HG03103 (cell line): Measurements from ENCODE around the gene CLTB.
"Not testable (repeated sequence)": the region's sequence is repeated elsewhere in the genome, so short reads cannot be mapped to it uniquely, and the experiment has no call there.

ENCODE experiments used
- ATAC-seq: cut with Tn5 transposase; IDR thresholded peaks from one replicate; pipeline ENCODE4 v1.9.1; 2021; ENCODE audit warnings: low read depth; ENCODE audit not compliant: unreplicated experiment

The CLTB gene, protein sequence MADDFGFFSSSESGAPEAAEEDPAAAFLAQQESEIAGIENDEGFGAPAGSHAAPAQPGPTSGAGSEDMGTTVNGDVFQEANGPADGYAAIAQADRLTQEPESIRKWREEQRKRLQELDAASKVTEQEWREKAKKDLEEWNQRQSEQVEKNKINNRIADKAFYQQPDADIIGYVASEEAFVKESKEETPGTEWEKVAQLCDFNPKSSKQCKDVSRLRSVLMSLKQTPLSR

DNA sequence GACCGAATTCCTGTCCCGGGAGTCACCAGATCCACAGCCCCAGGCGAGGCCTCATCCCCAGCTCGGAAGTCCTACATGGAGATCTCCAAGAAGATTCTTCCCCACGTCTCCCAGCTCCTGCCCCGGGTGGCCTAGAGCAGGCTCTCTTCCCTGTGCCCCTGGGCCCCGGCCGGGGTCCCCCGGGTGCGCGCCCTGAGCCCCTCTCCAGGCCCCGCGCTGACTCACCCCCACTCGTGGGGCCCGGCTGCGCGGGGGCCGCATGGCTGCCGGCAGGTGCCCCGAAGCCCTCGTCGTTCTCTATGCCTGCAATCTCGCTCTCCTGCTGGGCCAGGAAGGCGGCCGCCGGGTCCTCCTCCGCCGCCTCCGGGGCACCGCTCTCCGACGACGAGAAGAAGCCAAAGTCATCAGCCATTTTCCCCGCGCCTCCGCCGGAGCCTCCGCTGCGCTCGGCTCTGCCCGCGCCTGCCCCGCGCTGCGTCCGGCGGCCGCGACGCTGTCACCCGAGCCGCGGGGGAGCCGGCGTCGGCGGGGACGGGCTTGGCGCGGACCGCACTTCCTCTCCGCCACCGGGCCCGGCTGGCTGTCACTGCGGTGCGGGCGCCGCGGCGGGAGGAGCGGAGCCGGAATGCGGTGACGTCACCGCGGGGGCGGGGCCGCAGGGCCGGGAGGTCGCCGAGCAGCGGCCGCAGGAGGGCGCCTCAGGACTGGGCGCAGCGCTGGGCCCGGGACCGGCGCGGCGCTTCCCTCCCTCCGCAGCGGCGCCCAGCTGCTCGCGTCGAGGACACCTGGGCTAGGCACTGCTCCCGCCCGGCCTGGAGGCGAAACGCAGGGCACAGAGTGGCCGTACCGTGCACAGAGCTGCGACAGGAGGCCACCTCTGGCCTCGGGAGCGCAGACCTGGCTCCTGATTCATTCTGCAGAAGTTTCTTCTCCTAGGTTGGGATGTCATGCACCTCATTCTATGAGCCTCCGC, at the start of gene CLTB:
TSS of gene CLTB (minus strand) at position 588 of the 973 bp plus-strand sequence. CDS start at position 412, 176 bp downstream.
- ATAC-seq = peak; percentile 94

DNA sequence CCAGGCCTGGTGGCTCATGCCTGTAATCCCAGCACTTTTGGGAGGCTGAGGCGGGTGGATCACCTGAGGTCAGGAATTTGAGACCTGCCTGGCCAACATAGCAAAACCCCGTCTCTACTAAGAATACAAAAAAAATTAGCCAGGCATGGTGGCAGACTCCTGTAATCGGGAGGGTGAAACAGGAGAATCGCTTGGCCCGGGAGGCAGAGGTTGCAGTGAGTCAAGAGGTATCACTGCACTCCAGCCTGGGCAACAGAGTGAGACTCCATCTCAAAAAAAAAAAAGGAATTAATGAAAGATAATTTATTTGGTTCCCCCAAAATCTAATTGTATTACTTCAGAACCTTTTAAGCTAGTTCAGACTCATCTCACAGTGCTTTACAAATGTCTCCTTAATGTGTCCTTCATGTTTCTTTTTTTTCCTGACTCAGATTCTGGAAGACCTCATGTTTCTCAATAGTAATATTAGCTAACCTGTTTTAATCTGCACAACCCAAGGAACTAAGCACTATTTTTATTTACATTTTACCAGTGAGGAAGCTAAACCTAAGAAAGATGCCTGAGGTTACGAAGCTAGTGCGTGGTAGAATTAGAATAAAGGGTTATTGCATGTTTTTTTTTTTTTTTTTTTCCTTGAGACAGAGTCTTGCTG, 46.9 kb upstream of the CLTB start:
- ATAC-seq = no peak

DNA sequence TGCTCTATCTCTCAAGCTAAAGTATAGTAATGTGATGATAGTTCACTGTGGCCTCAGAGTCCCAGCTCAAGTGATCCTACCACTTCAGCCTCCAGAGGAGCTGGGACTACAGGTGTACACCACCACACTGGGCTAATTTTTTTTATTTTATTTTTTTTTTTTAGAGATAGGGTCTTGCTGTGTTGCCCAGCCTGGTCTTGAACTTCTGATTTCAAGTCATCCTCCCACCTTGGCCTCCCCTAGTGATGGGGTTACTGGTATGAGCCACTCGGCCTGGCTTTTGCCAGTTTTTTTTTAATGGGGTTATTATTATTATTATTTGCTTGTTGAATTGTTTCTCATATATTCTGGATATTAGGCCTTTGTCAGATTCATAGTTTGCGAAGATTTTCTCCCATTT, 45.0 kb upstream of the CLTB start:
- ATAC-seq = no peak

DNA sequence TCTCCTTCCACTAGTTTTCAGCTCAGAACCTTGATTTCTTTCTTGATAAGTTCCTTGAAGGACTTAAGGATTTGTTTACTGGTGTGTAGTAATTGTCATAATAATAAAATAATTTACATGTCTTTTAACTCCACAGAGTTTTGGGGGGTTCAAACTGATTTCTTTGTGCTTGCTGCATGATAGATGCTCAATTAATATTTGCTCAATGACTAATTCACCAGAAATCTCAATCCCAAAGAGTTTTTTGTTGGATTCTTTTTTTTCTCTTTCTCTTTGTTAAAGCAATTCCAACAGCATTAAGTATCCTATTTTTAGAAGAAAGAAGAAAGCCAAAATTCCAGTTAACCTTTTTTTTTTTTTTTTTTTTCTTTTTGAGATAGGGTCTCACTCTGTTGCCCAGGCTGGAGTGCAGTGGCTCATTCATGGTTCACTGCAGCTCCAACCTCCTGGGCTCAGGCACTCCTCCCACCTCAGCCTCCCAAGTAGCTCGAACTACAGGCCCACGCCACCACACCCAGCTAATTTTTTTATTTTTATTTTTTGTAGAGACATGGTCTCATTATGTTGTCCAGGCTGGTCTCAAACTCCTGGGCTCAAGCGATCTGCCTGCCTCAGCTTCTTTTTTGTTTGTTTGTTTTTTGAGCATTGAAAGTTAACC, 42.7 kb upstream of the CLTB start:
- no peak for ATAC-seq

DNA sequence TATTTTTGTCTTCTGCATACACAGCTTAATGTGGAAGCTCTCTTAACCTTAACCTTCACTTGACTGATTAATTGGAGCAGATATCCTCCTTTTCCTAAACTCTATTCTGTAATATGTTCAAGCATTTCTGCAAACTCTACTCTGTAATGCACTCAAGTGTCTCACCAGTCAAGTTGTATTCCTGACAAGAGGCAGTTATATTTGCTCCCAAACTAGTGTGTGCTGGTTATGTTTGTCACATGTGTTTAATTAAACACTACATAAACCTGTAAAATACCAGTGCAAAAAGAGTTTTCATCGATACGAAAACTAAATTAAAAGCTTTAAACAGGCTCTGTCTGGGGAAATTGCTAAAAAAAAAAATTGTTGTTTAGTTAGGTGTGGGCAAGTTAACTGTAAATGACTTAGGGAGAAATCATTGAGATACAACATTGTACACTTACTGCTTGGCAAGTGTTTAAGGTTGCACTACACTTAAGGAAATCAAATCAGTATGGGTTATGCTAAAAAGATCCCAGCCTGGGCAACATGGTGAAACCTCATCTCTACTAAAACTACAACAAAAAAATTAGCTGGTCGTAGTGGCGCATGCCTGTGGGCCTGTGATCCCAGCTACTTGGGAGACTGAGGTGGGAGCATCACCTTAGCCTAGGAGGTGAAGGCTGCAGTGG, 38.5 kb upstream of the CLTB start:
- no peak for ATAC-seq

DNA sequence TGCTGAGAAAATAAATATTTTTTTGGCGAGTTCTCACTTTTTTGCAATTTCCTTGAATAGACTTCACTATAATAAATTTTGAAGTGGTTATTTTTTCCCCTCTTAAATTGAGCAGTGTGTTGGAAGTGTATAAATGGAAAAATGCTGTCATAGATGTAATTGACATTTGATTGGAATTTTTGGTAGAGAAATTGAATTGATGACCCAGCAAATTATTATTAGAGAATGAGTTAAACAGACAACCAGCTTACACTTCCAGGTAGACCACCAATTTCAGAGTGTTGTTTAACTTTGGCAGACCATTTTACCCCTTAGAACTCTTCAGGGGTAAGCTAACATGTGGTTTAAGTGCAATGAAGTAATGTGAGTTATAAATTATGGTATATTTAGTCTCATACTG, 33.7 kb upstream of the CLTB start:
- no peak for ATAC-seq

DNA sequence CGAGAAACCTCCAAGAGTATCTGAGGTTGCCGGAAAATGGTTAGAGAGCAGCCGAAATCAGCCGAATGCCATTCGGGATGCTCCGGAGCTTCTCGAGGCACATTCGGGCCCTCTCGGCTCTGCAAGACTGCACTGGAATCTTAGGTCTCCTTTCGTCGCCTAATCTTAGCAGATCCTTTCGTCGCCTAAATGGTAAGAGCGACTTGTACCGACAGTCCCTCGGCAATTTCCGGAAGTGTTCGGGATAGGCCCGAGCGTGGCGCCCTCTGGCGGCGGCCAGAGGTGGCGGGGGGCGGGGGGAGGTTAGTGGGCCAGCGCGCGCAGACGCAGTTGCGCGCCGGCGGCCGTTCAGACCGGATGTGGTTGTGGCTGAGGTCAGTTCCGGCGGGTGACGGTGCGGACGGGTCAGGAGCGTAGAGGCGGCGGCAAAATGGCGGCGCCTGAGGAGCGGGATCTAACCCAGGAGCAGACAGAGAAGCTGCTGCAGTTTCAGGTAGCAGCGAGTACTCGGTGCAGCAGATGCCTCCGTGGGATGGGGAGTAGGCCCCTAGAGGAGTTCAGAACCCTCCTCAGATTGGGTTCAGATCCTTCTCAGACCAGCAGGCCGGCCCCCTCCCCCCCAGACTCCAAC, 31.8 kb upstream of the CLTB start, which contains the start of gene FAF2:
TSS of gene FAF2 (plus strand) at position 408 of the 631 bp plus-strand sequence. CDS start at position 431, 23 bp downstream.
- peak; percentile 92 for ATAC-seq

DNA sequence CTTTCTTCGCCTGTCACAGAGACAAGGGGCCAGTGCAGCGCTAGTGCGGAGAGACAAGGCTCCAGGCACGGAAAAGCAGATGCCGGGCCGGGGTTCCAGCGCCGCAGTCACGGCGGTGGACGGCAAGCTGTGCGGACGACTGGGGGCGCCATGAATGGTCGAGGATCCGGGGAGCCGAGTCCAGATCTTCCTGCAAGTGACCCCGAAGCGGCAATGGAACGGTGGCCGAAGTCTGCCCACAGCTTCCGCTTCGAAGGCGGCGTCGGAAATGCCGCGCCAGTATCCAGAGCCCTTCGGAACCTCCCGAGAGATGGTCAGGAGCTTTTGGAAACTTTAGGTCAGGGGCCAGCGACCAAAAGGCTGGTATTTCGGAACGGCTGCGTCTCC, 31.2 kb upstream of the CLTB start:
- ATAC-seq = peak; percentile 27

DNA sequence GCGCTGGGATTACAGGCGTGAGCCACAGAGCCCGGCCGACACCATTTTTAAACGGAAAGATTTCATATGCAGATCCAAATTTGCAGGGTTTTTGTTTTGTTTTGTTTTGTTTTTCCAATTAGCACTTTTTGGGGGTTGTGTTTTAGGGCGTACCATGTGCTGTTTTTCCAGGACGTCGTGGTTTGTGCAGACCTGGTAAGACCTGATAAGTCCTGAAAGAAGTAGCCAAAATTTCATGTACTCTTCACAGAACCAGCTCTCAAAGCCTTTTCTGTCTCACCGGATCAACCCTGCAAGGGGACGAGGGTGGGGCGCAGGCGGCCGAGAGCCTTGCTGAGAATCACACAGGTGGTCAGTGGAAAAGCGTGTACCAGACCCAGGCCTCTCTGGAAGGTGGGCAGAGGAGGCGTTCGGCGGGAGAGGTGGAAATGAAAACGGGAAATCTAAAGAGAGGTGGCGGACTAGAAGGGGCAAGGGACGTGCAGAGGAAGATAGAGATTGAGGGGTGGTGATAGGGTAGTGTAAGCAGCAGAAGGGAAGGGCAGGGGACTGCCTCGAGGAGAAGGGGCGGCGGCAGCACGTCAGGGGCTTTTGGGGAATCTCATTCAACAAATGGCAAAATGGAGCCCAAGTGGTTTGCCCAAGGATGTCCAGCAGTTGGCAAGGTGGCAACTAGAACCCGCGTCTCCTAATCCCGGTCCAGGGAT, 30.7 kb upstream of the CLTB start:
- no peak for ATAC-seq

DNA sequence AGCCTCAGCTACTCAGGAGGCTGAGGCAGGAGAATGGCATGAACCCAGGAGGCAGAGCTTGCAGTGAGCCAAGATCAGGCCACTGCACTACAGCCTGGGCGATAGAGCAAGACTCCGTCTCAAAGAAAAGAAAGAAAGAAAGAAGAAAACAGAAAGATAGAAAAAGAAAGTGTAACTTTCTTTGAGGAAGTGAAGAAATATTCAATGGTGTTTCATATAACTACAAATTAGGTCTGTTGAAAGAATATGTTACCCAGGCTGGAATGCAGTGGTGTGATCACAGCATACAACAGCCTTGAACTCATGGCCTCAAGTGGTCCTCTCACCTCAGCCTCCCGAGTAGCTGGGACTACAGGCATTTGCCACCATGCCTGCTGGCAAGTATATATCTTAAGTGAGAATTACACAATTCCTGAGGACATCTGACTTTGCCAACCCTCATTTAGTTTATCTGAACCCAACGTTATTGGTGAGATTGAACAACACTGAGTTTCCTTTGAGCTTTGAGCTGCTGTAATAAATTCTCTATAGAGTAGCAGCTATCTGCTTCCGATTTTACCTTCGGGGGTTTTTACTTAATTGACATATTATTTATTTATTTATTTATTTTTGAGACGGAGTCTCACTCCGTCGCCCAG, 29.8 kb upstream of the CLTB start:
- no peak for ATAC-seq

DNA sequence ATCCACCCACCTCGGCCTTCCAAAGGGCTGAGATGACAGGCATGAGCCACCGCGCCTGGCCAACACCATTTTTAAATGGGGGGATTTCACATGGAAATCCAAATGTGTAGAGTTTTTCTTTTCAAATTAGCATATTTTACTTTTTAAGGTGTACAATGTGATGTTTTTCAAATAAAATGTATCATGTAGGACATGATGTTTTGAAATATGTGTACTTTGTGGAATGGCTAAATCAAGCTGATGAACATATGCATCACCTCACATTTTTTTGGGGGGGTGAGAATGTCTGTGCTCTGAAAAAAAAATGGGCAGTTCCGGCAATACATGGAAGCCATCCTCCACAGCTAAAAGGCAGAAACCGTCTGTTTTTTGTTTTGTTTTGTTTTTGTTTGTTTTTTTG, 28.4 kb upstream of the CLTB start:
- ATAC-seq = no peak

DNA sequence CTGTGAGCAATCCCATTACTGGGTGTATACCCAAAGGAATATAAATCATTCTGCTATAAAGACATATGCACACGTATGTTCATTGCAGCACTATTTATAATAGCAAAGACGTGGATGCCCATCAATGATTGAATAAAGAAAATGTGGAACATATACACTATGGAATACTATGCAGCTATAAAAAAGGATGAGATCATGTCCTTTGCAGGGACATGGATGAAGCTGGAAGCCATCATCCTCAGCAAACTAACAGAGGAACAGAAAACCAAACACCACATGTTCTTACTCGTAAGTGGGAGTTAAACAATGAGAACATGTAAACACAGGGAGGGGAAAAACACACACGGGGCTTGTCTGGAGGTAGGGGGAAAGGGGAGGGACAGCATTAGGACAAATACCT, 26.6 kb upstream of the CLTB start:
- ATAC-seq = not testable (repeated sequence)

DNA sequence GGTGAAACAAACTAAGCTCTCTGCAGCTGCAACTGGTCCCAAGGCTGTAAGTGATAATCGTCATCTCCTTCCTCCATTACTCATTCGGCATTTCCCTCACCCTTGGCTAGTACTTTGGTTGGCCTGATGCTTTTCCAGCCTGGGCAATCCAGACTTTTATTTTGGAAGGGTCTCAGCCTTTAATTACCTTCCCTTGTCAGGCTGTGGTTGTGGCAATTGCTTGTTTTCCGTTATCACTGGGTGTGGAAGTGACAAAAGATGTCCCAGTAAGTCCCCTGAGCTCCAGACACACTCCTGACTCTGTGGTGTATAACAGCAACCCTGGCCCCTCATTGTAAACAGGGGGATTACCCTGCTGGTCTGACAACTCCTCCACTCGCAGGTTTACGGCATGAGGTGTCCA, 25.6 kb upstream of the CLTB start:
- ATAC-seq = no peak

DNA sequence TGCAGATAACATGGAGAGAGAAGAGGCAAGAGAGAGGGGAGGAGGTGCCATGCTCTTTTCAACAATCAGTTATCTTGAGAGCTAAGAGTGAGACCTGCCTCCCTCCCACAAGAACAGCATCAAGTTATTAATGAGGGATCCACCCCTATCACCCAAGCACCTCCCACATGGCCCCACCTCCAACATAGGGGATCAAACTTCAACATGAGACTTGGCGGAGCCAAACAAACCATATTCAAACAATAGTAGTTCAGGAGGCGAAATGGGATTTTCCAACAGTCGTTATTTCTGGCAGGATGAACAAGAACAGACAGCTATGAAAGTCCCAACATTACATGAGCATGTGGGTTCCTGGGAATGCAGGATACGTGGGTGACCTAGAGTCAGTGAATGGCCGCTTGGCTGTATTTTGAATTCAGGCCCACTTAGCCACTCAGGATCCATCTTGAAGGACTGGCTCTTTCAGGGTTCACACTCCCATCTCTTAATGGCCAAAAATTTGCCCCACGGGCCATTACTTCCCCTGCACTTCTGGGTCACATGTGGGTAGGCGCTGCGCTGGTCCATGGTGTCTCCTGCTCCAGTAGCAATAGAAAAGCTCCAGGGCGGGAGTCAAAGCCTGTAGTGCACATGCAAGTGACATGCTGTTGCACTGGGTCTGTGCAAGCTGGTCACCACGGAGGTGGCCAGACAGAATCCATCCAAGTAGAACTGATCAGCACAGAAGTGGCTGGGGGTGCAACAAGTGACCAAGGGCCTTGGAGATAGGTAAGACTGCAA, 24.8 kb upstream of the CLTB start:
- no peak for ATAC-seq

DNA sequence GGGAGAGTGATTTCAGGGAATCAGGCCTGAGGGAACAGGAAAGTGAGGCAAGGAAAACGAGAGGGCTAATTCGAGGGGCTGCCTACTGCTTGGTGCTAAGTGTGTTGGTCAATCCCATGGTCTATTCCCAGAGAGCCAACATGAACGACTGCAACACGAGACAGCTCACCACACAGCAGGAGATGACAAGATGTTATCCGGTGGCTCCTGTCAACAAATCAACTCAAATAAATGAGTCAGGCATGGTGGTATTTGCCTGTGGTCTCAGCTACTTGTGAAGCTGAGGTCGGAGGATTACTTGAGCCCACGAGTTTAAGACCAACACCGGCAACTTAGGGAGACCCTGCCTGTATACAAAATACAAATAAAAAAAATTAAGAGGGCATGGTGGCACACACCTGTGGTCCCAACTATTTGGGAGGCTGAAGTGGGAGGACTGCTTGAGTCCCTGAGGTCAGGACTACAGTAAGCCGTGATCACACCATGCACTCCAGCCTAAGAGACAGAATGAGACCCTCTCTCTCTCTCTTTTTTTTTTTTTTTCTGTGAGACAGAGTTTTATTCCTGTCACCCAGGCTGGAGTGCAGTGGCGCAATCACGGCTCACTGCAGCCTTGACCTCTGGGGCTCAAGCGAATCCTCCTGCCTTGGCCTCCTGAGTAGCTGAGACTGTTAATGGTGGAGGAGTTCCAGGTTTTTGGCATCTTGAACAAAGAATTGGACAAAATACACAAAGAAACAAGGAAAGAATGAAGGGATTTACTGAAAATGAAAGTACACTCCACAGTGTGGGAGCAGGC, 22.8 kb upstream of the CLTB start:
- ATAC-seq = no peak

DNA sequence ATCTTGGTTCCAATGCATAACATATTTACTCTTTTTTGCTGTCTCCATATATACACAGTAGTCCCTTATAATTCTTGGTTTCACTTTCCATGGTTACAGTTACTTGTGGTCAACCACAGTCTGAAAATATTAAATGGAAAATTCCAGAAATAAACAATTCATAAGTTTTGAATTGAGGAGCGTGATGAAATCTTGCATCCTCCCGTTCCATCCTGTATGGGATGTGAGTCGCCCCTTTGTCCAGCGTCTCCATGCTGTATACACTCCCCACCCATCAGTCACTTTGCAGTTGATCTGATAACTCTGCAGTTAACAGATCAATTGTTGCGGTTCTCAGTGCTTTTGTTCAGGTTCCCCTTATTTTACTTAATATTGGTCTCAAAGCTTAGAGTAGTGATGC, 20.3 kb upstream of the CLTB start:
- ATAC-seq = no peak

DNA sequence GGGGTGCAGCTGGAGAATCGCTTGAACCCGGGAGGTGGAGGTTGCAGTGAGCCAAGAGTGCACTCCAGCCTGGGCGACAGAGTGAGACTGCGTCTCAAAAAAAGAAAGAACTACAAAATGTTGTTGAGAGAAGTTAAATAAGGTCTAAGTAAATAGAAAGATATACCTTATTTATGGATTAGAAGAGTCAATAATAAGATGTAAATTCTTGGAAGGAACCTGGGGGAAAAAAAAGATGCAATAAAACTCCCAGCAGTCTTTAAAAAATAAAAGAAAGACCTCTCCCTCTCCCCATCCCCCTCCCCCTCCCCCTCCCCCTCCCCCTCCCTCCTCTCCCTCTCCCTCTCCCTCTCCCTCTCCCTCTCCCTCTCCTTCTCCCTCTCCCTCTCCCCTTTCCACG, 16.4 kb upstream of the CLTB start:
- ATAC-seq = no peak
